ENCODE data around the gene ELK4. TPM values are rescaled to one million over a fixed set of nuclear protein-coding genes. Genes with fewer than 3 reads are reported as not detected.

The ELK4 gene
- total RNA-seq, 1 donor from 2014 or later = 36.6 TPM

GRCh38 chr1:205652984-205653383 lies 21.2 kb upstream of the ELK4 start:
- TF ChIP-seq CTCF (IDR thresholded peaks at IDR 0.05) = no peak
- TF ChIP-seq EZH2phosphoT487 (IDR thresholded peaks at IDR 0.05) = no peak
- no peak for TF ChIP-seq EZH2 (IDR thresholded peaks at IDR 0.05)
- no peaks in the 10 kb centered on the region for H3K36me3 ChIP-seq
- H4K20me1 ChIP-seq (ENCODE audit: low read depth) = no peaks in the 10 kb centered on the region
- Mint-ChIP-seq H3K4me1 (peaks cover 26% of the 10 kb centered on the region), H3K36me3 (peaks cover 12% of the 10 kb centered on the region), H3K9me3 (no peaks in the 10 kb centered on the region), H3K27me3 (ENCODE audit: insufficient read depth, low read depth) (peaks cover 5% of the 10 kb centered on the region), H3K27ac (no peak overlapping the region), H3K4me3 (no peak overlapping the region)
- H3K4me1 ChIP-seq = peaks cover 23% of the 10 kb centered on the region
- no peaks in the 10 kb centered on the region for H3K79me2 ChIP-seq (ENCODE audit: low read depth)
- H3K27ac ChIP-seq = no peak overlapping the region
- no peak for DNase-seq (ENCODE audit: low spot score)
- H3K4me3 ChIP-seq = no peak overlapping the region
- H3K9ac ChIP-seq = no peak overlapping the region
- no peaks in the 10 kb centered on the region for H3K9me3 ChIP-seq (ENCODE audit: low read depth)
- no peaks in the 10 kb centered on the region for H3K27me3 ChIP-seq
- H3K4me2 ChIP-seq = no peak overlapping the region
- no peak overlapping the region for H2AFZ ChIP-seq (replicated peaks)
- peaks cover 21% of the 10 kb centered on the region for H3F3A ChIP-seq (ENCODE audit: low read depth)

GRCh38 chr1:205650241-205650640 lies 18.4 kb upstream of the ELK4 start:
- Mint-ChIP-seq H3K27me3 (ENCODE audit: insufficient read depth, low read depth) (peaks cover 5% of the 10 kb centered on the region), H3K4me1 (peaks cover 26% of the 10 kb centered on the region), H3K27ac (peak overlapping the region; percentile 50), H3K9me3 (no peaks in the 10 kb centered on the region), H3K36me3 (peaks cover 17% of the 10 kb centered on the region), H3K4me3 (no peak overlapping the region)
- peak; percentile 31 for DNase-seq (ENCODE audit: low spot score)
- no peak for TF ChIP-seq CTCF (IDR thresholded peaks at IDR 0.05)
- no peak for TF ChIP-seq EZH2 (IDR thresholded peaks at IDR 0.05)
- TF ChIP-seq EZH2phosphoT487 (IDR thresholded peaks at IDR 0.05) = no peak
- H3K27ac ChIP-seq = peak overlapping the region; percentile 58
- peaks cover 23% of the 10 kb centered on the region for H3K4me1 ChIP-seq
- no peaks in the 10 kb centered on the region for H3K27me3 ChIP-seq
- no peak overlapping the region for H2AFZ ChIP-seq (replicated peaks)
- no peak overlapping the region for H3K4me3 ChIP-seq
- peaks cover 21% of the 10 kb centered on the region for H3F3A ChIP-seq (ENCODE audit: low read depth)
- H3K9me3 ChIP-seq (ENCODE audit: low read depth) = no peaks in the 10 kb centered on the region
- H4K20me1 ChIP-seq (ENCODE audit: low read depth) = no peaks in the 10 kb centered on the region
- H3K4me2 ChIP-seq = peak overlapping the region; percentile 1
- H3K79me2 ChIP-seq (ENCODE audit: low read depth) = no peaks in the 10 kb centered on the region
- H3K9ac ChIP-seq = no peak overlapping the region
- no peaks in the 10 kb centered on the region for H3K36me3 ChIP-seq

- H3K9me3 ChIP-seq (ENCODE audit: low read depth) = no peaks in the 10 kb centered on the region
- H3K27ac ChIP-seq = no peak overlapping the region
- peaks cover 21% of the 10 kb centered on the region for H3K4me1 ChIP-seq
- H3K4me3 Mint-ChIP-seq = no peak overlapping the region
- H4K20me1 ChIP-seq (ENCODE audit: low read depth) = no peaks in the 10 kb centered on the region
- DNase-seq (ENCODE audit: low spot score) = no peak
- H3F3A ChIP-seq (ENCODE audit: low read depth) = peaks cover 17% of the 10 kb centered on the region
- no peaks in the 10 kb centered on the region for H3K27me3 ChIP-seq
- peaks cover 5% of the 10 kb centered on the region for H3K27me3 Mint-ChIP-seq (ENCODE audit: insufficient read depth, low read depth)
- no peak overlapping the region for H3K4me3 ChIP-seq
- no peak overlapping the region for H2AFZ ChIP-seq (replicated peaks)
- peaks cover 25% of the 10 kb centered on the region for H3K4me1 Mint-ChIP-seq
- H3K27ac Mint-ChIP-seq = peak overlapping the region; percentile 11
- H3K36me3 ChIP-seq = no peaks in the 10 kb centered on the region
- H3K9ac ChIP-seq = no peak overlapping the region
- H3K9me3 Mint-ChIP-seq = no peaks in the 10 kb centered on the region
- TF ChIP-seq EZH2 (IDR thresholded peaks at IDR 0.05) (no peak), CTCF (IDR thresholded peaks at IDR 0.05) (no peak), EZH2phosphoT487 (IDR thresholded peaks at IDR 0.05) (no peak)
- H3K36me3 Mint-ChIP-seq = peaks cover 9% of the 10 kb centered on the region
- no peaks in the 10 kb centered on the region for H3K79me2 ChIP-seq (ENCODE audit: low read depth)
- no peak overlapping the region for H3K4me2 ChIP-seq
Observed at GRCh38 chr1:205645519-205645918, 13.7 kb upstream of the ELK4 start.
